IPS-NIHi7 (cell line): ENCODE measurements around the gene TGFA.

ENCODE experiments used
- DNase-seq: peaks from one replicate; pipeline ENCODE4 v3.0.0; 2012; ENCODE audit warnings: mixed read lengths; ENCODE audit errors: extremely low spot score

The TGFA gene

DNA sequence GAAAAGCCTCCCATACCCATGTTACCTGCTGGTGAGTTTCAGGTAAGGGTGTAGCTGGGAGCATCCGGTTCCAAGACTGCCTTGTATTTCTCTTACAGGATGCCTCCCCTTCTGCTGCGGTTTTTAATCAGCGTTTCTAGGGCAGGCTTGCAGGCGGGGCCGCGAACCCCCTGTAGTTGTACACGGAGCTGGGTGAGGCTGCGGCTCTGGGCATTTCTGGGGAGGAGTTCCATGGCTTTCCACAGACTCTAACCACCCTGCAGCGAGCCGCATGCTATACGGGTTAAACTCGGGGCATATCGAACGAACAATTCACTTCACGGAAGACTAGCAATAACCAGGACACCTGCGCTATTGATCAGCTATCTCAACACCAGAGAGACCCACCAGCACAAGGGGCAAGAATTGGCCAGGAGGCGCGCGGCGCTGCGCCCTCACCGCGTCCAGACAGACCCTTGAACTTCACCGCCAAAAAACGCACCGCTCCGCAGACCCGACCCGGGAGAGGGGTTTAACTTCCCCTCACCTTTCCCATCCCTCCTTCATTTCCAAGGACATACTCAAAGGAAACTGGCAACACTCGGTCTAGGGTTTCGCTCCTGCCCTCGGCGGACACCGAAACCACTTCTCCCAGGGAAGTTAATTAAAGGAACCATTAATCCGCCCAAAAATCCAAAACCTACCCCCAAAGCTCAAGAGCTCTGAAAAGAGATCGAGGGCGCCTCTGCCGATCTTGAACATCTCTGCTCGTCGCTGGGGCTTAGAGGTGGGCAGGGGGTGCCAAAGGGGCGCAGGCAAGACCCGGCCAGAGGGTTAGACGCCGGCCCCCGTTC is 909 bp downstream of the TGFA start:
- no peak for DNase-seq

DNA sequence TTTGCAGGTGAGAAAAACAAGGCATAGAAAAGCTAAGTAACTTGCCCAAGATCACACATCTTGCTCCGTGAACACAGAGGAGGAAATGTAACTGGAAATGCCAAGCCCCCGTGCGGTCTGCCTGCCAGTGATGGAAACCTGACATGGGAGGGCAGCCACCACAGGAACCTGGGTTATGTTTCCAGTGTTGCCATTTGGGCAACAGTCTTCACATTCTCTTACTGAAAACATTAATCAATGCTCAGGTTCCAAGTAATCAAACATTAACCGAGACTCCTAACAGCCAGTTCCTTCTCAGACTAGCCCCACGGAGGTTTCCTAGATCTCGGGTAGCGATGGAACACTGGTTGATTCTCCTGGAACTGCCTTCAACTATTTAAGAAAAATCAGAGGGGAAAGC is 2.5 kb downstream of the TGFA start:
- DNase-seq: no peak

DNA sequence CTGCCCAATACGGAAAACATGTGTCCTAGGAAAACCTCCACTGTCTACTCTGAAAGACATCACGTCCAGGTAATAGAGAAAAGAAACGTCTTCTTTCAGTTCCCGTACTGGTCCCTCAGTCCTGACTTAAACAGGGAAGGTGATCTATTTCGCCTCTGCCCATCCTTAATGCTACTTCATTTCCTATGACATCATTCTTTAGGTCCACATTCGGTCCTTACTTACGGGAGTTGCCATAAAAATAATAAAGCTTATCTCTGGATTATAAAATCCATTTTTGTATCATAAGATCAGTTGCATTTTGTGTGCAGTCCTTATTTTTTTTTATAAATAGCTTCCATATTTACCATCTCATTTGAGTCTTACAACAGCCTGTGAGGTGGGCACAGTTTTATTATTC is 3.7 kb downstream of the TGFA start:
- no peak for DNase-seq

DNA sequence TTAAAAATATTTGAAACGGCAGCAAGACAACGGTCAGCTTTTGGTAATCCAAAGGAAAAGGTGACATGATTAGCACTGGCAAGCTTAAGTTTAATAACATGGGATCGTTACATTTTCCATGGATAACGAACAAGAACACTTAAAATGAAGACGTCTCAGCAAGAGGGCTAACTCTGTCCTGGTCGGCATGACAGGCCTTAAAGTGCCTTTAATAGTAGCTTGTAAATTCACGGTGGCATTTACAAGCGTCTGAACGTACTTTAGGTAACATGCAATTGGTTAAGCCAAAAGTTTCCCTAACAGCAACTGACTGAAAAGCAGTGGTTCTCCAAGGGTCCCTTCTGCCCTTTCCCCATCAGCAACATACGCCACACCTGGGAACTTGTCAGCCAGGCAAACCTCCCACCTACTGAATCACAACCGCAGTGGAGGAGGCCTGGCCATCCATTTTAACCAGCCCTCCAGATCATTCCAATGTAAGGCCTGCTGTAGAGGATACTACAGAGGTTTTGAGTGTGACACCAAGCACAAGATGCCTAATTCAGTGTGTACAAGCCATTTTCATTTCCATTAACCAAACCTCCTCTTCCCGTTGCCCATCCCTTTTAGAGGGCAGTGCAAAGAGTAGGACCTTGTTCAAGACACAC is 4.4 kb downstream of the TGFA start:
- no peak for DNase-seq

DNA sequence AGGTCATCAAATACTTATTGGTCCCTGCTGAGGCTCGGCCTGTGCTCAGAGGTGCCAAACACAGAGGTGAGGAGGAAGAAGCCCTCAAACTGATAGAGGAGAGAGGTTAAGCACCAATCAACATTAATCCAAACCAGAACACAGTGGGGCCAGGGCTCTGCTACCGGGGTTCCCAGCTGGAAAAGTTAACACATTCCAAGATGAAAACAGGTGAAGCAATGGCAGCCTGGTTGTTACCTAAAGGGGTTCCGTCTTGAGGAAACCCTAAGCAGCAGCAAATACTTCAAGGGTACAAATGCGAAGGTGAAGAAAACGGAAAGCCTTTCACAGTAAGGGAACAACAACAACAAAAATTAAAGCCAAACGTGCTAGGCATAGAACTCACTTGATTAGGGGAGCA is 5.4 kb downstream of the TGFA start:
- DNase-seq: no peak

DNA sequence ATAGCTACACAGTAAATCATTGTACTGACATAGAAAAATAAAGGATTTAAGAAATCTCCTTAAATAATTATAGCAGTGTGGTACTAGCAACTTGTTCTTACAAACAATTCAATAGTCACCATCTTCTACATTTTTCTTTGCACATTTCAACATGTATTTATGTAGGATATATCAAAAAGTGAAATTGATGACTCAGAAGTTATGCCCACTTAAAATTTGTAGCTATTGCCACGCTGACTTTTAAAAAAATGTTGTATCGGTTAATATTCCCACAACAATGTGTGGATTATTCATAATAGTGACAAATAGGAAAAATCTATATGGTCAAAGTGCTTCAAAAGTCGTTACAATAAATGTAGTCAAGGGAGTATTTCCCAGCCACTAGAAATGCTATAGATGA is 6.7 kb downstream of the TGFA start:
- no peak for DNase-seq

DNA sequence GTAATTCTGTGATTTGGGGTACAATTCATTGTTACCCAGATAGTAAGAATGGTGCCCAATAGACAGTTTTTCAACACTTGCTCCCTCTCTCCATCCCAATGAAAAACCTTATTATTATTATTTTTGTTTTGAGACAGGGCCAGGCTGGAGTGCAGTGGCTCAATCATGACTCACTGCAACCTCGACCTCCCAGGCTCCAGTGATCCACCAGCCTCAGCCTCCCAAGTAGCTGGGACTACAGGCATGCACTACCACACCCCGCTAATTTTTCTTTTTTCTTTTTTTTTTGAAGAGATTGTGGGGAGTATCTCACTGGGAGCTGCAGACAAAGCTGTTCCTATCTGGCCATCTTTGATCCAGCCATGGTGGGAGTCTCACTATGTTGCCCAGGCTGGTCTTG is 7.2 kb downstream of the TGFA start:
- DNase-seq: no peak

DNA sequence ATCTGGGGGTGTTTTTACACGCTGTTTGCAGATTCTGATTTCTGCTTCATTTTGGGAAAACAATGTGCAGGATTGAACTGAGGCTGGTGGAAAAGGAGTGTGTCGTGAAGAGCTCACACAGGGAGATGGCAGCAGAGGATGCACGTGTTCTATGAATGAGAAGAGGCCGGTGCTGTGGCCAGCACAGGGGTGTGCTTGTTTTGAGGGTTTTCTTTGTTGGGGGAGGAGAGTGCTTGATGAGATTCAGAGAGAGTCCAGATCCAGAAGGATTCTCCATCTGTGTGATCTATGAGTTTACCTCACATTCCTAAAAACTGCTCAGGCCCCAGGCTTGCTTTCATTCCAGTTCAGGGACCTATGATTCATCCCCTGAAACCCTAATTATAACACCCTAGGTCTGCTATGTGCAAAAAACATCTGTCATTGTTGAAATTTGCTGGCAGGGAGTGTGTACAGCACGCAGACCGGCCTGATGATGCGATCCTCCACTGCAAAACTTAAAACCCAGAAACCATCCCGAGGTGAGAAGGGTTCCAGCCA is 12.1 kb downstream of the TGFA start:
- DNase-seq: no peak

DNA sequence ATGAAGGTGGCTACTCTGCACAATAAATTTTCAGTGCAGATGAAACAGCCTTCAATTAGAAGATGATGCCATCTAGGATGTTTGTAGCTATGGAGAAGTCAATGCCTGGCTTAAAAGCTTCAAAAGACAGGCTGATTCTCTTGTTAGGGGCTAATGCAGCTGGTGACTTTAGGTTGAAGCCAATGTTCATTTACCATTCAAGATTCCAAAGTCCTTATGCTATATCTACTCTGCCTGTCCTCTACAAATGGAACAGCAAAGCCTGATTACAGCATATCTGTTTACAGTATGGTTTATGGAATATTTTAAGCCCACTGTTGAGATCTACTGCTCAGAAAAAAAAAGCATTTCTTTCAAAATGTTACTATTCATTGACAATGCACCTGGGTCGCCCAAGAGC is 15.8 kb downstream of the TGFA start:
- no peak for DNase-seq

DNA sequence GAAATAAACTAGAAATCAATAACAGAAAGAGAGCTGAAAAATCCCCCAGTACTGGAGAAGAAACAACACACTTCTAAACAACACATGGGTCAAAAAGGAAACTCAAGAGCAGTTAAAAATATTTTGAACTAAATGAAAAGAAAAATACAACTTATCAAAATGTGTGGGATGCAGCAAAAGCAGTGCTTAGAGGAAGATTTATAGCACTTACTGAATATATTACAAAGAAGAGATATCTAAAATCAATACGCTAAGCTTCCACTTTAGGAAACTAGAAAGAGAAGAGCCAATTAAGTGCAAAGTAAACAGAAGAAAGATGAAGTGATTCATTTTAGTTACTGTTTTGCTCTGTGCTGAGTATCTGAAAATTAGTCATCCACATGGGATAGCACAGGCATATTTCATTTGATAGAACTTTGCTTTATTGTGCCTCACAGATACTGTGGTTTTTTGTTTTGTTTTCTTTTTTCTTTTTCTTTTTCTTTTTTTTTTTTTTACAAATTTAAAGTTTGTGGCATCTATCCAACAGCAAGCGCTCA is 17.0 kb downstream of the TGFA start:
- no peak for DNase-seq

DNA sequence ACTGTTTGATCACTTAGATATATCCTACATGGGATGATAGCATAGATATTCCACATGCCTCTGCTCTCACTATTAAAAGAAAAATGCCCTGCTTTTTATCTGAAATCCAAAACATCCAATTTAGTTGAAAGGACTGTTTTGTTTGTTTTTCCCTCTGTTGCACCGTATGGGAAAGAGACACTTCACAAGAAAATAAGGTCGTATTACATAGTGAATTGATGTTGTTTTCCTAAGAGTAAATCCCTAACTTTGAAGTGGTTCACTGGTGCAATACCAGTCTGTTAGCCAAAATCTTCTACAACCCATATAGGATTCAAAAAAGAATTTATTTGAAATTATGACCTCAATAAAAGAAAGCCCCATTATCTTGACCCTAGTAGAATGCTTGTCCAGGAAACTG is 18.1 kb downstream of the TGFA start:
- no peak for DNase-seq

DNA sequence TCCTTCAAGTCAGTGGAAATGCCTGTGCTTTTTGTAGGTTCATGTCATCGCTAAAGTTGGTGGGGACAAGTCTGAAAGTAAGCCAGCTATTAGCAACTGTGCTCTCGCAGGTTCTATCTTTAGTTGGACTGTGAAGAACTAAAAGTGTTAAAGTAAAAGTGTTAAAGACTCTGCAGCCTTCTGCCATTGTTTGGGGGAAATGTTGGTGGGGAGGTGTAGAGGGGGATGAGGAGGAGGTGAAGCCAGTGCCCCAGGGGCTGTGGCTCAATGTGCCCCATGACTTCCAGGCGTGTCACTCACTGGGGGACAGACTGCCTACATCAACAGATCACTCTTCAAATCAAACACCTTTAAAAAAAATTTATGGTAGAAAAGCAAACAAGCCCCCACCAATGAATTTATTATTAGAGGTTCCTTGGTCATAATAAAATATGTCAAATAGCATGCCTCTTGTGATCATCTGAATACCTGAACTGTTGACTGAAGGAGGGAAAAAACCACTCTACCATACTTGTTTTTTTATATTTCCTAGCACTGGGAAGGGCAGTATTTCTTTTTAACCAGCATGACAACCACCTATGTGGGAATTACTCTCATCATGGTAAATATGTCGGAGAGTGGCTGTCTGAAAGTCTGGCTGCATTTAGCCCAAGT is 19.3 kb downstream of the TGFA start:
- no peak for DNase-seq

DNA sequence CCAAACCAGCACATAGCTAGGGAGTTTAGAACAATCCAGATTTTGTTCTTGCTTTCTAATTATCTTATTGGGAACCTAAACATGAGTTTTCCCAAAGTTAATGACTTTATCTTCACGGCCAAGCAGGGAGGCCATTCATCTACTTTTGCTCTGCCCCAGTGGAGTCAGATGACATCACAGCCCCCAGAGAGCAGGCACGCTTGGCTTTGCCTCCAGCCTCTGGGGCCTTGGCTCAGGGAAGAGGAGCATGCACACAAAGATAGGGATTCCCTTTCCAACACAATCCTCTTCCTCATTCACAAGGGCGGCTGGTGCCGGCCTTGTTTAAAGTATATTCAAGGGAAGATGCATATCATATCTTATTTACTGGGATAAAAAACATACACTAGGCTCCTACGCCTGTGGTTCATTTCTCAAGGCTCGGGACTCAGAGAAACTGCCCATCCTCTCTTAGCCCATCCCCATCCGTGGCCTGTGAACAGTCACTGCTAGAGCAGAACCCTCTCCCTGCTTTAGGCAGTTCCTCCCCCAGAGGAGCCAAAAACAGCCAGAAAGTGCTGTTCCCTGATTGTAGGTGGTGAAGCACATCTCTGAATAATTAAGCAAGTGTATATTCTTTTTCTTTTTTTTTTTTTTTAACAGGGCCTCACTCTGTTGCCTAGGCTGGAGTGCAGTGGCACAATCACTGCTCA is 21.2 kb downstream of the TGFA start:
- no peak for DNase-seq

DNA sequence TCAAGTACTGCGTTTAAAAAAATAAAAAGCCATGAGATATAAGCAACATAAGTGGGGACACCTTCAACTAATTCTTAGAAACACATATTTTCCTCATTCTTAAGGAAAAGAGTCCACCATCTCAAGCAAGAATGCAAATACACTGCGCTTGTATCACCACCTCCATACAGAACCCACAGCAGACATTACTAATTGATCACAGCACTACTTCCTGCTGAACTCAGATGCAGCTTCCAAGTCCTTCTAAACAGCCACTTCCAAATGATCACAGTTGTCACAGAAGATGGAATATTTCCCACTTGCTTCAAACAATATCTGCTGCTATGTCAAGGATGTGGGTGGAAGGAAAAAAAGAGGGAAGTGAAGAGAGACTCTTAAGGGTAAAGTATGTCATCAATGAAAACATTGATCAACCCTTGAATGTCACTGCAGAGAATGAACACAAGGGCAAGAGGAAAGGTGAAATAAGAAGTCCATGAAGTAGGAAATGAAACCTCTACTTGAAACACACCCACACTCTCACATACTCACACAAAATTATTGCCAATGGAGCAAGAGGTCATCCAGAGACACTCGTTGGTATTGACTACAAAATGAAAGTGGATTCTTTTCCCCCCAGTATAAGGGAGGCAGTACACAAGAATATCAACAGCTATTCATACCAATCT is 22.1 kb downstream of the TGFA start:
- no peak for DNase-seq

DNA sequence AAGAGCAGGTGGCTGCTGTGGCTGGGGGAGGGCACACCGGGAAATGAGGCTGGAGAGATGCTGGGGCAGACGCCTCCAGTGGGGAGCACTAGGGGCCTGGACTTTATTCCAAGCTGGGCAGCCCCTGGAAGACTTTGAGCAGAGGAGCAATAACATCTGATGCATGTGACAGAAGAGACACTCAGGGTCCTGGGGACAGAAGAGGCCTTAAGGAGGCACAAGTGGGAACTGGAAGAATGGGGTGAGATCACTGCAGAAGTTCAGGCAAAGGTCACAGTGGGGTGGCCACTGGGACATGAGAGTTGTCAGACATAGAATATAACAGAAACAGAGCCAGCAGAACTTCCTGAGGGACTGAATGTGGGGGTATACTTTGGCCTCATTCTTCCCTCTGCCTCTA is 24.0 kb downstream of the TGFA start:
- DNase-seq: no peak

DNA sequence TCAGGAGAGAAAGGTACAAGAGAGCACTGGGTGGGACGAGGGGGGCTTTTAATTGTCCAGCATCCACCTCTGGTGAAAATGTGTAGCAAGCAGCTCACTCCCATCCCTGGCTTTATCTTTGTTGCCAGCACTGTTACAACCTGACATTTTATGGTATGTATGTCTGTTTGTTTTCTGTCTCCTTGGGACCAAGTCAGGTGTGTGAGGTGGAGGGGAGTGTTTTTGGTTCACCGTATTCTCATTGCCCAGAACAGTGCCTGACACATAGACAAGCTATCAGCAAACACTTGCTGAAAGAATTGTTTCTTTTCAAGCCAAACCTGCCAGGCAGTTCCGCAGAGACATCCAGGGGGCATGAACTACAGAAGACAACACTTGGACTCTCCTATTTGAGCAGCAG is 24.7 kb downstream of the TGFA start:
- DNase-seq: no peak

DNA sequence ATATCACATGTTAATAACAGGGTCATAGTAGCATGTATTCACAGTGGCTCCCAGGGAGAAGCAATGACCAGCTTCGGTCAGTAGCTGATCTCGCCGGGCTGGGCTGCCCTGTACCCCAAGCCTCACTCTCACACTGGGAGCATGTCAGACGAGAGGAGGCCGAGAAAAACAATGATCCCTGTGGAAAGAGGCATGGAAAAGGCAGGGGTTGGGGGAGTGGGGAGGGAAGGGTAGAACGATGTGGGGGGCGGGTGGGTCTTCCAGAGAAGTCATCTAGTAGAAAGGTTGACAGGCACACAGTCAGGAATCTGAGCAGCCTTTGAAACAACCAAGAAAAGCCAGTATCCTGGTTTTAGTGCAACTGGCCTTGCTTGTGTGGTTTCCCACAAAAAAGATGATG is 25.4 kb downstream of the TGFA start:
- DNase-seq: no peak

DNA sequence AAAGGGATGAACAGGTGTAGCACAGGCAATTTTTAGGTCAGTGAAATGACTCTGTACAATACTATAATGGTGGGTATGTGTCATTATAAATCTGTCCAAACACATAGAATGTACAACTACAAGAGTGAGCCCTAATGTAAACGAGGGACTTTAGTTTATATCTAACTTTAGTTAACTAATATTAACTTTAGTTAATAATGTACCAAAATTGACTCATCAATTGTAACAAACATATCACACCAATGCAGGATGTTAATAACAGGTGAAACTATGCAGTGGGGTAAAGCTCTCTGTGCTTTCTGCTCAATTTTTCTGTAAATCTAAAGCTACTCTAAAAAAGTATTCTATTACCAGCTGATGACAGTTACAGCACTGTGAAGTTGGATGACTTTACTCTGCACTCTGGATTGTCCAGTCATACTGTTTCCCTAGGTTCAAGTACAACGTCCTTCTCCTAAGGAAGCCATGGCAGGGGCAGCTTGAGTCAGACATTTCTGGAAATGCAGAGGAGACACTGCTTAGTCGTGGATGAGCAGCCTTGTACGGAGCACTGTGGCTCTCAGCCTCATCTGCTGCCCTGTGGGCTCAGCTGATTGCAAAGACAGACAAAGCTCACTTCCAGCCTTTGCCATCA is 26.1 kb downstream of the TGFA start:
- DNase-seq: no peak

DNA sequence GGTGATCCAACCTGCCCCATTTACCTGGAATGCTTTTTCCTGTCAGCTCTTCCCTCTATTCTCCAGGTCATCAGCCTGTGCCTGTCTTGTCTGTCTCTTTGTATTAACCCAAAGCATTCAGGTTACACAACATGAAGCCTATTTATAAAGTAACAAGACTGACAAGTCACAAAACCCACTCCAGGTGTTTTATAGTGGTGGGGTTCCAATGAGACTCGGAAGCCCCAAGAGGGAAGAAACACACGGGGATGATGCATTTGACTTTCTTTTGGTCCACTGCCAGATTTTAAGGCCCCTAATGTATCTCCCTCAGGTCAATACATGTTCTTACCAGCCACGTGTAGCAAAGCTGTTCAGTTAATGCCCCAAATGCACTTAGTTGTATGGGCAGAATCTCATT is 27.5 kb downstream of the TGFA start:
- DNase-seq: no peak

DNA sequence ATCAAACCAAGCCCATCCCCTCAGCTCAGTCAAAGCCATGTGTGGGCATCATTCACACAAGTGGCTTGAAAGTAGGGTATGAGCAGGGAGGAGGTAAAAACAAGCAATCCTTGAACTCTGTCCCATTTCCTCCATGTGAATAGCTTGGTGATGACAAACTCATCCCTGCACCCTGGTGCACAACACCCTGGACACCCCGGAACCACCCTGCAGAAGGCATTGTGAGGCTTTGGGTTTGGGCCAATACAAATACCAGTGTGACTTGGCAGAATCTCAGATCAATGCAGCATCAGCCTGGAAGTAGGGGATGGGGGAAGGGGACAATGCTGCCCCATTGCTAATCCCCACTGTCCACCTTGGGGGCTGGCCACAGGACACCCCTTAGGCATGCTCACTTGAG is 28.6 kb downstream of the TGFA start:
- no peak for DNase-seq
